ENCODE data around the gene AFMID. TPM values are rescaled to one million over a fixed set of nuclear protein-coding genes. Genes with fewer than 3 reads are reported as not detected.

AFMID gene
- total and polyA plus RNA-seq, 2 experiments from 2014 or later: 38.0 to 47.5 TPM

DNA sequence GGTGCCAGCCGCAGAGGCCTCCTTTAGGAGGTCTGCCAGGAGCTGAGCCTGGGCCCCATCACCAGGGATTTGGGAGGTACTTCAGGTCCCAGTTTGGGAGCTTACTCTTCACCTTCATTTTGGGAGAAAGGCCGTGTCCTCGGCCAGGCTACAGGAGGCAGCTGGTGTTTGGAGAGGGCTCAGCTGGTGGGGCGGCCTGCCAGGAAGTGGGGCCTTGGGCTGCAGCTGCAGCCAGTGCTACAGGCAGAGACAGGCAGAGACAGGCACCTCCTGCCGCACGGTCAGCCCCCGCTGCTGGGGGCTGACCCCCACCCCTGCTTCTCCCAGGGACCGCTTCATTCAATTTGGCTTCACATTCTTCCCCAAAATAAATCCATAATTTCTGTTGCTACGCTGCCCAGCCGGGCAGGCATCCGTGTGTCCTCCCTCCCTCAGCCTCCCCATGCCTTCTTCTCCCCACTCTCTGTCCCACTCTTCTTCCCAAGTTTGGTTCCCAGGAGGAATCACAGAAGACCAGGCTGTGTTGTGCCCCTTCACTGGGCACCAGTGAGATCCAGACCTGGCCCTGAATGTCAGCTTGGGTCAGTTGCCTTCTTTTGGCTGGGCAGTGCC is 50.3 kb downstream of the AFMID start:
- DNase-seq (ENCODE audit: low spot score) (no peak), ATAC-seq (no peak)
- TF ChIP-seq NANOG (IDR thresholded peaks at IDR 0.05; ENCODE audit: borderline replicate concordance) (no peak), JUNB (IDR thresholded peaks at IDR 0.05; ENCODE audit: unreplicated experiment) (no peak), STAT1 (IDR thresholded peaks at IDR 0.05; ENCODE audit: unreplicated experiment) (no peak), EZH2phosphoT487 (IDR thresholded peaks at IDR 0.05; ENCODE audit: unreplicated experiment) (no peak), EZH2 (IDR thresholded peaks at IDR 0.05; ENCODE audit: low read depth, unreplicated experiment) (no peak), CREB1 (CRISPR knock-in tag; IDR thresholded peaks at IDR 0.05; ENCODE audit: low read depth) (no peak), ZNF114 (CRISPR knock-in tag; IDR thresholded peaks at IDR 0.05) (no peak), POLR2AphosphoS5 (IDR thresholded peaks at IDR 0.05; ENCODE audit: low read depth) (no peak), ZNF331 (CRISPR knock-in tag; IDR thresholded peaks at IDR 0.05; ENCODE audit: low read depth) (no peak)
- TF ChIP-seq, protein P1, sequence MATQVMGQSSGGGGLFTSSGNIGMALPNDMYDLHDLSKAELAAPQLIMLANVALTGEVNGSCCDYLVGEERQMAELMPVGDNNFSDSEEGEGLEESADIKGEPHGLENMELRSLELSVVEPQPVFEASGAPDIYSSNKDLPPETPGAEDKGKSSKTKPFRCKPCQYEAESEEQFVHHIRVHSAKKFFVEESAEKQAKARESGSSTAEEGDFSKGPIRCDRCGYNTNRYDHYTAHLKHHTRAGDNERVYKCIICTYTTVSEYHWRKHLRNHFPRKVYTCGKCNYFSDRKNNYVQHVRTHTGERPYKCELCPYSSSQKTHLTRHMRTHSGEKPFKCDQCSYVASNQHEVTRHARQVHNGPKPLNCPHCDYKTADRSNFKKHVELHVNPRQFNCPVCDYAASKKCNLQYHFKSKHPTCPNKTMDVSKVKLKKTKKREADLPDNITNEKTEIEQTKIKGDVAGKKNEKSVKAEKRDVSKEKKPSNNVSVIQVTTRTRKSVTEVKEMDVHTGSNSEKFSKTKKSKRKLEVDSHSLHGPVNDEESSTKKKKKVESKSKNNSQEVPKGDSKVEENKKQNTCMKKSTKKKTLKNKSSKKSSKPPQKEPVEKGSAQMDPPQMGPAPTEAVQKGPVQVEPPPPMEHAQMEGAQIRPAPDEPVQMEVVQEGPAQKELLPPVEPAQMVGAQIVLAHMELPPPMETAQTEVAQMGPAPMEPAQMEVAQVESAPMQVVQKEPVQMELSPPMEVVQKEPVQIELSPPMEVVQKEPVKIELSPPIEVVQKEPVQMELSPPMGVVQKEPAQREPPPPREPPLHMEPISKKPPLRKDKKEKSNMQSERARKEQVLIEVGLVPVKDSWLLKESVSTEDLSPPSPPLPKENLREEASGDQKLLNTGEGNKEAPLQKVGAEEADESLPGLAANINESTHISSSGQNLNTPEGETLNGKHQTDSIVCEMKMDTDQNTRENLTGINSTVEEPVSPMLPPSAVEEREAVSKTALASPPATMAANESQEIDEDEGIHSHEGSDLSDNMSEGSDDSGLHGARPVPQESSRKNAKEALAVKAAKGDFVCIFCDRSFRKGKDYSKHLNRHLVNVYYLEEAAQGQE (IDR thresholded peaks at IDR 0.05; ENCODE audit: unreplicated experiment): no peak
- TF ChIP-seq, protein P2, sequence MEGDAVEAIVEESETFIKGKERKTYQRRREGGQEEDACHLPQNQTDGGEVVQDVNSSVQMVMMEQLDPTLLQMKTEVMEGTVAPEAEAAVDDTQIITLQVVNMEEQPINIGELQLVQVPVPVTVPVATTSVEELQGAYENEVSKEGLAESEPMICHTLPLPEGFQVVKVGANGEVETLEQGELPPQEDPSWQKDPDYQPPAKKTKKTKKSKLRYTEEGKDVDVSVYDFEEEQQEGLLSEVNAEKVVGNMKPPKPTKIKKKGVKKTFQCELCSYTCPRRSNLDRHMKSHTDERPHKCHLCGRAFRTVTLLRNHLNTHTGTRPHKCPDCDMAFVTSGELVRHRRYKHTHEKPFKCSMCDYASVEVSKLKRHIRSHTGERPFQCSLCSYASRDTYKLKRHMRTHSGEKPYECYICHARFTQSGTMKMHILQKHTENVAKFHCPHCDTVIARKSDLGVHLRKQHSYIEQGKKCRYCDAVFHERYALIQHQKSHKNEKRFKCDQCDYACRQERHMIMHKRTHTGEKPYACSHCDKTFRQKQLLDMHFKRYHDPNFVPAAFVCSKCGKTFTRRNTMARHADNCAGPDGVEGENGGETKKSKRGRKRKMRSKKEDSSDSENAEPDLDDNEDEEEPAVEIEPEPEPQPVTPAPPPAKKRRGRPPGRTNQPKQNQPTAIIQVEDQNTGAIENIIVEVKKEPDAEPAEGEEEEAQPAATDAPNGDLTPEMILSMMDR (conservative IDR thresholded peaks at IDR 0.05; ENCODE audit: low read depth in 2 of 2): no peak
- TF ChIP-seq, protein P3, sequence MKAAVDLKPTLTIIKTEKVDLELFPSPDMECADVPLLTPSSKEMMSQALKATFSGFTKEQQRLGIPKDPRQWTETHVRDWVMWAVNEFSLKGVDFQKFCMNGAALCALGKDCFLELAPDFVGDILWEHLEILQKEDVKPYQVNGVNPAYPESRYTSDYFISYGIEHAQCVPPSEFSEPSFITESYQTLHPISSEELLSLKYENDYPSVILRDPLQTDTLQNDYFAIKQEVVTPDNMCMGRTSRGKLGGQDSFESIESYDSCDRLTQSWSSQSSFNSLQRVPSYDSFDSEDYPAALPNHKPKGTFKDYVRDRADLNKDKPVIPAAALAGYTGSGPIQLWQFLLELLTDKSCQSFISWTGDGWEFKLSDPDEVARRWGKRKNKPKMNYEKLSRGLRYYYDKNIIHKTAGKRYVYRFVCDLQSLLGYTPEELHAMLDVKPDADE (IDR thresholded peaks at IDR 0.05): no peak
- TF ChIP-seq, protein P4, sequence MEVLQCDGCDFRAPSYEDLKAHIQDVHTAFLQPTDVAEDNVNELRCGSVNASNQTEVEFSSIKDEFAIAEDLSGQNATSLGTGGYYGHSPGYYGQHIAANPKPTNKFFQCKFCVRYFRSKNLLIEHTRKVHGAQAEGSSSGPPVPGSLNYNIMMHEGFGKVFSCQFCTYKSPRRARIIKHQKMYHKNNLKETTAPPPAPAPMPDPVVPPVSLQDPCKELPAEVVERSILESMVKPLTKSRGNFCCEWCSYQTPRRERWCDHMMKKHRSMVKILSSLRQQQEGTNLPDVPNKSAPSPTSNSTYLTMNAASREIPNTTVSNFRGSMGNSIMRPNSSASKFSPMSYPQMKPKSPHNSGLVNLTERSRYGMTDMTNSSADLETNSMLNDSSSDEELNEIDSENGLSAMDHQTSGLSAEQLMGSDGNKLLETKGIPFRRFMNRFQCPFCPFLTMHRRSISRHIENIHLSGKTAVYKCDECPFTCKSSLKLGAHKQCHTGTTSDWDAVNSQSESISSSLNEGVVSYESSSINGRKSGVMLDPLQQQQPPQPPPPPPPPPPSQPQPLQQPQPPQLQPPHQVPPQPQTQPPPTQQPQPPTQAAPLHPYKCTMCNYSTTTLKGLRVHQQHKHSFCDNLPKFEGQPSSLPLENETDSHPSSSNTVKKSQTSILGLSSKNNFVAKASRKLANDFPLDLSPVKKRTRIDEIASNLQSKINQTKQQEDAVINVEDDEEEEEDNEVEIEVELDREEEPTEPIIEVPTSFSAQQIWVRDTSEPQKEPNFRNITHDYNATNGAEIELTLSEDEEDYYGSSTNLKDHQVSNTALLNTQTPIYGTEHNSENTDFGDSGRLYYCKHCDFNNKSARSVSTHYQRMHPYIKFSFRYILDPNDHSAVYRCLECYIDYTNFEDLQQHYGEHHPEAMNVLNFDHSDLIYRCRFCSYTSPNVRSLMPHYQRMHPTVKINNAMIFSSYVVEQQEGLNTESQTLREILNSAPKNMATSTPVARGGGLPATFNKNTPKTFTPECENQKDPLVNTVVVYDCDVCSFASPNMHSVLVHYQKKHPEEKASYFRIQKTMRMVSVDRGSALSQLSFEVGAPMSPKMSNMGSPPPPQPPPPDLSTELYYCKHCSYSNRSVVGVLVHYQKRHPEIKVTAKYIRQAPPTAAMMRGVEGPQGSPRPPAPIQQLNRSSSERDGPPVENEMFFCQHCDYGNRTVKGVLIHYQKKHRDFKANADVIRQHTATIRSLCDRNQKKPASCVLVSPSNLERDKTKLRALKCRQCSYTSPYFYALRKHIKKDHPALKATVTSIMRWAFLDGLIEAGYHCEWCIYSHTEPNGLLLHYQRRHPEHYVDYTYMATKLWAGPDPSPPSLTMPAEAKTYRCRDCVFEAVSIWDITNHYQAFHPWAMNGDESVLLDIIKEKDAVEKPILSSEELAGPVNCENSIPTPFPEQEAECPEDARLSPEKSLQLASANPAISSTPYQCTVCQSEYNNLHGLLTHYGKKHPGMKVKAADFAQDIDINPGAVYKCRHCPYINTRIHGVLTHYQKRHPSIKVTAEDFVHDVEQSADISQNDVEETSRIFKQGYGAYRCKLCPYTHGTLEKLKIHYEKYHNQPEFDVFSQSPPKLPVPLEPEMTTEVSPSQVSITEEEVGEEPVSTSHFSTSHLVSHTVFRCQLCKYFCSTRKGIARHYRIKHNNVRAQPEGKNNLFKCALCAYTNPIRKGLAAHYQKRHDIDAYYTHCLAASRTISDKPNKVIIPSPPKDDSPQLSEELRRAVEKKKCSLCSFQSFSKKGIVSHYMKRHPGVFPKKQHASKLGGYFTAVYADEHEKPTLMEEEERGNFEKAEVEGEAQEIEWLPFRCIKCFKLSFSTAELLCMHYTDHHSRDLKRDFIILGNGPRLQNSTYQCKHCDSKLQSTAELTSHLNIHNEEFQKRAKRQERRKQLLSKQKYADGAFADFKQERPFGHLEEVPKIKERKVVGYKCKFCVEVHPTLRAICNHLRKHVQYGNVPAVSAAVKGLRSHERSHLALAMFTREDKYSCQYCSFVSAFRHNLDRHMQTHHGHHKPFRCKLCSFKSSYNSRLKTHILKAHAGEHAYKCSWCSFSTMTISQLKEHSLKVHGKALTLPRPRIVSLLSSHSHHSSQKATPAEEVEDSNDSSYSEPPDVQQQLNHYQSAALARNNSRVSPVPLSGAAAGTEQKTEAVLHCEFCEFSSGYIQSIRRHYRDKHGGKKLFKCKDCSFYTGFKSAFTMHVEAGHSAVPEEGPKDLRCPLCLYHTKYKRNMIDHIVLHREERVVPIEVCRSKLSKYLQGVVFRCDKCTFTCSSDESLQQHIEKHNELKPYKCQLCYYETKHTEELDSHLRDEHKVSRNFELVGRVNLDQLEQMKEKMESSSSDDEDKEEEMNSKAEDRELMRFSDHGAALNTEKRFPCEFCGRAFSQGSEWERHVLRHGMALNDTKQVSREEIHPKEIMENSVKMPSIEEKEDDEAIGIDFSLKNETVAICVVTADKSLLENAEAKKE (CRISPR knock-in tag; IDR thresholded peaks at IDR 0.05): no peak
- H3K36me3 Mint-ChIP-seq (ENCODE audit: low read depth): no peaks in the 10 kb centered on the region
- Histone ChIP-seq H3K9me2 (ENCODE audit: insufficient read depth) (no peaks in the 10 kb centered on the region), H2AFZ (no peak overlapping the region), H3K36me3 (ENCODE audit: insufficient read depth) (no peaks in the 10 kb centered on the region), H4K20me1 (replicated peaks; ENCODE audit: insufficient read depth) (no peaks in the 10 kb centered on the region), H3K4me1 (ENCODE audit: insufficient read depth) (no peaks in the 10 kb centered on the region), H3K27ac (ENCODE audit: low read depth) (no peak overlapping the region), H3K4me2 (no peak overlapping the region), H3F3A (replicated peaks; ENCODE audit: low read depth) (no peaks in the 10 kb centered on the region), H3K27me3 (ENCODE audit: insufficient read depth) (peaks cover 5% of the 10 kb centered on the region), H3K4me3 (no peak overlapping the region), H3K79me2 (replicated peaks; ENCODE audit: insufficient read depth) (no peaks in the 10 kb centered on the region)
- no peak overlapping the region for H3K4me3 Mint-ChIP-seq
- H3K27ac Mint-ChIP-seq: no peak overlapping the region
- peaks cover 18% of the 10 kb centered on the region for H3K27me3 Mint-ChIP-seq (ENCODE audit: insufficient read depth, low read depth, poor library complexity)
- H3K4me1 Mint-ChIP-seq: peaks cover 4% of the 10 kb centered on the region; the same call in 1 of the 3 replicates
- H3K9me3 Mint-ChIP-seq: no peaks in the 10 kb centered on the region
